Right hindlimb (tissue), 1 donor: ENCODE measurements around the gene YOD1.
"Not testable (repeated sequence)": the region's sequence is repeated elsewhere in the genome, so short reads cannot be mapped to it uniquely, and the experiment has no call there.

Experiments used
- DNase-seq: peaks from one replicate; pipeline ENCODE4 v3.0.0-alpha.2; 2018

The YOD1 gene

GRCh38 chr1:207047505-207047904 is 3.5 kb downstream of the YOD1 start:
- no peak for DNase-seq

GRCh38 chr1:207045453-207045852 is 5.6 kb downstream of the YOD1 start:
- DNase-seq, result no peak

GRCh38 chr1:207041397-207041796 is 9.6 kb downstream of the YOD1 start:
- not testable (repeated sequence) for DNase-seq

- no peak for DNase-seq
These were observed 10.9 kb downstream of the YOD1 start for GRCh38 chr1:207040181-207040533.

GRCh38 chr1:207039380-207040180 is 11.4 kb downstream of the YOD1 start:
- no peak for DNase-seq

GRCh38 chr1:207036865-207037264 is 14.1 kb downstream of the YOD1 start:
- no peak for DNase-seq

GRCh38 chr1:207035877-207036551 is 15.0 kb downstream of the YOD1 start:
- no peak for DNase-seq

GRCh38 chr1:207034998-207035397 is 16.0 kb downstream of the YOD1 start:
- DNase-seq, result no peak

GRCh38 chr1:207034208-207034607 is 16.8 kb downstream of the YOD1 start:
- no peak for DNase-seq

- no peak for DNase-seq
These were observed 17.7 kb downstream of the YOD1 start for GRCh38 chr1:207033302-207033701.

- DNase-seq, result no peak
These were observed 18.4 kb downstream of the YOD1 start, which contains the start of gene C1orf116 for GRCh38 chr1:207032528-207033017. Gene C1orf116 (minus strand): TSS chr1:207032756. CDS start chr1:207027598, 5,158 bp downstream.

- no peak for DNase-seq
These were observed 19.3 kb downstream of the YOD1 start for GRCh38 chr1:207031632-207032264.

- DNase-seq, result no peak
These were observed 20.0 kb downstream of the YOD1 start for GRCh38 chr1:207031016-207031415.

GRCh38 chr1:207030522-207031009 is 20.4 kb downstream of the YOD1 start:
- no peak for DNase-seq

- DNase-seq, result no peak
These were observed 21.1 kb downstream of the YOD1 start for GRCh38 chr1:207029701-207030521.

- no peak for DNase-seq
These were observed 21.9 kb downstream of the YOD1 start for GRCh38 chr1:207028884-207029650.

- no peak for DNase-seq
These were observed 23.1 kb downstream of the YOD1 start for GRCh38 chr1:207027921-207028320.

- DNase-seq, result no peak
These were observed 23.7 kb downstream of the YOD1 start for GRCh38 chr1:207027206-207027777.

GRCh38 chr1:207026104-207026534 is 24.9 kb downstream of the YOD1 start:
- DNase-seq, result no peak

- no peak for DNase-seq
These were observed 25.7 kb downstream of the YOD1 start for GRCh38 chr1:207025146-207025880.
